GM18951 (cell line): ENCODE results near the gene SAP30BP.

ENCODE experiments used
- POLR2A ChIP-seq: IDR thresholded peaks from 4 replicates; pipeline ENCODE4 v1.6.1; 2011; ENCODE audit warnings: mild to moderate bottlenecking; ENCODE audit not compliant: insufficient read length, insufficient read depth; ENCODE audit errors: extremely low read depth
- in situ Hi-C: fragments of 300-500 bp; cut with MboI; formaldehyde crosslinking; loops from one replicate; pipeline ENCODE4 v1.12.0; 2022; ENCODE audit warnings: low sequenced_read_pairs, mixed read lengths, inconsistent platforms; ENCODE audit not compliant: unreplicated experiment

Gene SAP30BP

GRCh38 chr17:75691801-75692626, 24.9 kb downstream of the SAP30BP start:
- TF ChIP-seq POLR2A, result no peak
- in situ Hi-C loops, result no loop called here

GRCh38 chr17:75692976-75693375, 25.8 kb downstream of the SAP30BP start:
- in situ Hi-C loops, result no loop called here

GRCh38 chr17:75693500-75694481, 26.7 kb downstream of the SAP30BP start:
- in situ Hi-C loops, result no loop called here
- TF ChIP-seq POLR2A, result no peak

More at GRCh38 chr17:75692976-75693375, 25.8 kb downstream of the SAP30BP start:
- TF ChIP-seq POLR2A, result no peak

- TF ChIP-seq POLR2A, result no peak
- in situ Hi-C loops, result no loop called here
These were observed 27.4 kb downstream of the SAP30BP start for GRCh38 chr17:75694536-75694935.

- in situ Hi-C loops, result no loop called here
- TF ChIP-seq POLR2A, result no peak
These were observed 28.1 kb downstream of the SAP30BP start for GRCh38 chr17:75695141-75695829.

GRCh38 chr17:75695830-75696271, 28.7 kb downstream of the SAP30BP start:
- in situ Hi-C loops, result no loop called here
- no peak for TF ChIP-seq POLR2A

GRCh38 chr17:75697651-75698291, 30.6 kb downstream of the SAP30BP start:
- in situ Hi-C loops, result no loop called here
- TF ChIP-seq POLR2A, result no peak

- in situ Hi-C loops, result no loop called here
- TF ChIP-seq POLR2A, result no peak
These were observed 31.5 kb downstream of the SAP30BP start for GRCh38 chr17:75698659-75699058.

GRCh38 chr17:75701288-75701687, 34.1 kb downstream of the SAP30BP start:
- TF ChIP-seq POLR2A, result no peak
- in situ Hi-C loops, result no loop called here

- no peak for TF ChIP-seq POLR2A
- in situ Hi-C loops, result no loop called here
These were observed 36.1 kb downstream of the SAP30BP start for GRCh38 chr17:75703191-75703590.

GRCh38 chr17:75703591-75703990, 36.5 kb downstream of the SAP30BP start:
- no peak for TF ChIP-seq POLR2A
- in situ Hi-C loops, result no loop called here
